ENCODE results near the gene PRR29. TPM values are rescaled to one million over a fixed set of nuclear protein-coding genes. Genes with fewer than 3 reads are reported as not detected.

Gene PRR29
- total RNA-seq, 4 donors from 2014 or later = 0.27 TPM; not detected in 3

DNA sequence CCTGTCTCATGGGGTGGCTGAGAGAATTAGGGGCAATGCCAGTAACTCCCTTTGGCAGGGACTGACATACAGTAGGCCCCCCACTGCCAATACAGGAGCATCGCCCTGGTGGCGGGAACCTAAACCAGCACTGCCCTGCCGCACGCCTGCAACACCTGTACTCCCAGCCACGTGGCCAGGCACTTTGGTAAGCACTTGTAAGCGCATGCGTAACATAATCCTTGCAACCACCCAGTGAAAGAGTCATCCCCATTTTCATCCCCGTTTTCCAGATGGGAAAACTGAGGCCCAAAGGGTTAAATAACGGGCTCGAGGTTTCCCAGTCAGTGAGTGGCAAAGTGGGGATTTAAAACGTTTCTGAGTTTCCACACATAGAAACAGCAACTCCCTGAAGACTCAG, 42.9 kb upstream of the PRR29 start:
- no peak for TF ChIP-seq POLR2A (IDR thresholded peaks at IDR 0.05)
- TF ChIP-seq, protein P1, sequence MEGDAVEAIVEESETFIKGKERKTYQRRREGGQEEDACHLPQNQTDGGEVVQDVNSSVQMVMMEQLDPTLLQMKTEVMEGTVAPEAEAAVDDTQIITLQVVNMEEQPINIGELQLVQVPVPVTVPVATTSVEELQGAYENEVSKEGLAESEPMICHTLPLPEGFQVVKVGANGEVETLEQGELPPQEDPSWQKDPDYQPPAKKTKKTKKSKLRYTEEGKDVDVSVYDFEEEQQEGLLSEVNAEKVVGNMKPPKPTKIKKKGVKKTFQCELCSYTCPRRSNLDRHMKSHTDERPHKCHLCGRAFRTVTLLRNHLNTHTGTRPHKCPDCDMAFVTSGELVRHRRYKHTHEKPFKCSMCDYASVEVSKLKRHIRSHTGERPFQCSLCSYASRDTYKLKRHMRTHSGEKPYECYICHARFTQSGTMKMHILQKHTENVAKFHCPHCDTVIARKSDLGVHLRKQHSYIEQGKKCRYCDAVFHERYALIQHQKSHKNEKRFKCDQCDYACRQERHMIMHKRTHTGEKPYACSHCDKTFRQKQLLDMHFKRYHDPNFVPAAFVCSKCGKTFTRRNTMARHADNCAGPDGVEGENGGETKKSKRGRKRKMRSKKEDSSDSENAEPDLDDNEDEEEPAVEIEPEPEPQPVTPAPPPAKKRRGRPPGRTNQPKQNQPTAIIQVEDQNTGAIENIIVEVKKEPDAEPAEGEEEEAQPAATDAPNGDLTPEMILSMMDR (IDR thresholded peaks at IDR 0.05) = no peak
- H3K4me3 ChIP-seq = no peak overlapping the region
- H3K27me3 ChIP-seq = no peaks in the 10 kb centered on the region
- H3K27ac ChIP-seq = no peak overlapping the region
- H3K4me1 ChIP-seq = peaks cover 0 to 11% (median 2%) of the 10 kb centered on the region in 4 donors
- no peak for DNase-seq
- no peaks in the 10 kb centered on the region for H3K9me3 ChIP-seq
- no peaks in the 10 kb centered on the region for H3K36me3 ChIP-seq

DNA sequence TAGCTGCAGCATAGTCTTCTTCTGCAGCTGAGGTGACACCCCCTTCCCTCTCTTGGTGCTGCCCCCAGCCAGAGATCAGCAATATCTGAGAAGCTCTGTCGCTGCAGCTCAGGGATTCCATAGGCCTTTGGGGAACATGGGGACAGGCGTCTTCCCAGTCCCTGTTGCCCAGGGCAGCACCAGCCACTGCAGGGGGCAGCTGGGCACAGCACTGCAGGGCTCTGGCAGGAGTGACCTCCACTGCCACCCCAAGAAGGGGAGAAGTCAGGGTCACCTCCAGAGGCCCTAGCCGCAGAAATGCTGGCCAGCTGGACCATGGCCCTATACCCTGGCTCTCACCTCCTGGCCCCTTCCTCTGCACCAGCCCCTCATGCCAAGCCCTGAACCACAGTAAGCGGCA, 42.4 kb upstream of the PRR29 start:
- DNase-seq = no peak
- H3K27me3 ChIP-seq = no peaks in the 10 kb centered on the region
- TF ChIP-seq, protein P1 (IDR thresholded peaks at IDR 0.05) = no peak
- TF ChIP-seq POLR2A (IDR thresholded peaks at IDR 0.05) = no peak

DNA sequence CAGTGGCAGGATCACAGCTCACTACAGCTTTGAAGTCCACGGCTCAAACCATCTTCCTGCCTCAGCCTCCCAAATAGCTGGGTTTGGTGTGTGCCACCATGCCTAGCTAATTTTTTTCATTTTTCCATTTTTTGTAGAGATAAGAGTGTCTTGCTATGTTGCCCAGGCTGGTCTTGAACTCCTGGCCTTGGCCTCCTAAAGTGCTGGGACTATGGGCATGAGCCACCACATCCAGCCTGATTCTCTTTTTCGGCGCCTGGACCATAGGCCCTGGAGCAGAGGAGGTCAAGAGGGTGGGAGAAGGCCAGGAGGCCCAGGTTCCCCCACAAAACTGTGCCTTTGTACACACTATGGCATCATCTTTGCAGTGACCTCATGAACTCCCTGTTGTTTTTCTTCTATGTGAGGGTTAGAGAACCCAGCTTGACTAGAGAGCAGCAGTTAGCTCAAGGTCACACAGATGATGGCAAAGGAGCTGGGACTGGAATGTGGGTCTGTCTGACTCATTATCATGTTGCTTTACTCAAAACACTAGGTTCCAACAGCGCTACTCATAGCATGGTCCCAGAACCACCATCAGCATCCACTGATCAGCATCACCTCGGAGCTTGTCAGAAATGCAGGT, 41.7 kb upstream of the PRR29 start:
- Histone ChIP-seq H3K9me3 (no peaks in the 10 kb centered on the region), H3K4me1 (peaks cover 0 to 11% (median 4%) of the 10 kb centered on the region in 4 donors), H3K27me3 (no peaks in the 10 kb centered on the region), H3K4me3 (no peak overlapping the region), H3K36me3 (no peaks in the 10 kb centered on the region), H3K27ac (no peak overlapping the region)
- no peak for TF ChIP-seq POLR2A (IDR thresholded peaks at IDR 0.05)
- TF ChIP-seq, protein P1 (IDR thresholded peaks at IDR 0.05) = no peak
- no peak for DNase-seq

More for the DNA sequence above, 42.4 kb upstream of the PRR29 start:
- no peak overlapping the region for H3K4me3 ChIP-seq
- no peaks in the 10 kb centered on the region for H3K36me3 ChIP-seq
- H3K27ac ChIP-seq = no peak overlapping the region
- H3K4me1 ChIP-seq = peaks cover 0 to 11% (median 2%) of the 10 kb centered on the region in 4 donors
- H3K9me3 ChIP-seq = no peaks in the 10 kb centered on the region

DNA sequence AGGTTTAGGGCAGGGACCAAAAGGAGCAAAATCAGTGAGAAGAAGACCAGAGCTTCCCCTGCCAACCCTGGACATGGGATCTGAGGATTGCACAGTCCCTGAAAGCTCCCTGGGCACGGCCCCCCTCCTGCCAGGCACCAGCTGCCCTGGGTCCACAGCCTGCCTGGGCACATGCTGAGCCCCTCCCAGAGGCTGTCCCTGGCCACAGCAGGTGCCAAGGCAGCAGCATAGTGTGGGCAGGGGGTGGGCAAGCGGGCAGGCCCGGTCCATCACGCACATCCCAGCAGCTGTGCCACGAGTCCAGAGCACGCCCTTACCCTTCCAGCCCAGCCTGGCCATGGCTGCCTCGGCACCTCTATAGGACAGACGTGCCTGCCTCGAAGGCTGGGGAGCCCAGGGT, 38.1 kb upstream of the PRR29 start:
- H3K4me3 ChIP-seq = no peak overlapping the region

DNA sequence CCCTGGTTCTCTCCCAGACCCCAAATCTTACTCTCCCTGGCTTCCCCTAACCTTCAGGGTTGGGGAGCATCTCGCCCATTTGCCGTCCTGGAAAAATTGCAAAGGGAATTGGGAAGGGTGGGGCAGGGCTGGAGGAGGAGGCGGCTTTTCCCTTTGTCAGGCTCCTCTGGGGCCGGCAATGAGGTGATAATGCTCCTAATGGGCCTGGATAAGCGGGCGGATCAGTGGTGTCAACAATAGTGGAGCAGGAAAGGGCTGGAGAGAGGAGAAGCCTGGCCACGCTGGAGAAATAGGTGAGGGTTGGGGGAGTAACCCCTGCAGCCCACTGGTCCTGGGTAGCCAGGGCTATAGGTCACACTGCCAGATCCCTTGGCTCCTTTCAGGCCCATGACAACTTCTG, 37.7 kb upstream of the PRR29 start:
- no peak for DNase-seq
- TF ChIP-seq, protein P1 (IDR thresholded peaks at IDR 0.05) = no peak
- TF ChIP-seq POLR2A (IDR thresholded peaks at IDR 0.05) = no peak
- H3K4me1 ChIP-seq = peaks cover 0 to 11% (median 0%) of the 10 kb centered on the region in 4 donors
- no peaks in the 10 kb centered on the region for H3K36me3 ChIP-seq
- no peak overlapping the region for H3K4me3 ChIP-seq
- no peaks in the 10 kb centered on the region for H3K27me3 ChIP-seq
- no peaks in the 10 kb centered on the region for H3K9me3 ChIP-seq
- no peak overlapping the region for H3K27ac ChIP-seq

More for the DNA sequence above, 38.1 kb upstream of the PRR29 start:
- H3K27ac ChIP-seq = no peak overlapping the region
- H3K36me3 ChIP-seq = no peaks in the 10 kb centered on the region
- TF ChIP-seq POLR2A (IDR thresholded peaks at IDR 0.05) = no peak
- TF ChIP-seq, protein P1 (IDR thresholded peaks at IDR 0.05) = no peak
- peaks cover 0 to 11% (median 0%) of the 10 kb centered on the region in 4 donors for H3K4me1 ChIP-seq
- DNase-seq = no peak
- no peaks in the 10 kb centered on the region for H3K27me3 ChIP-seq
- H3K9me3 ChIP-seq = no peaks in the 10 kb centered on the region
